ENCODE data around the gene CMC2.

The CMC2 gene

DNA sequence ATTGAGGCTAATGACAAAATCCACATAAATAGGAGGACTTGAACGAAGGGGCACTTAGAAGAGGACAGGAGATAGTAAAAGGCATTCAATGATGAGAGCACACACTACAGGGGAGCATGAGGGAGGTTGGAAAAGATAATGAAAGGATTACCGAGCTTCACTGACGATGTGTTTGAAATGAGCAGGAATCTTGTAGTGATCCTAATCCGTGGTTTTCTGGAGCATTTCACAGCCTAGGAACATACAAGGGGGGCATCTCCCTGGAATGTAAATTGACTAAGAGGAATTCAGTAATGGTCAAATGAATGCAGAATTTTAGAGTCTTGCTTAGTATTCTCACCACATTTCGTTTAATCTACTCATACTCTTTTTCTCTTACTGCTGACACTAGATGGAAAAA is 34.2 kb upstream of the CMC2 start:
- Histone ChIP-seq H3K79me2 (peaks cover 20% of the 10 kb centered on the region), H3K27me3 (ENCODE audit: control insufficient read depth, insufficient read depth, low read length) (no peaks in the 10 kb centered on the region), H3K4me1 (peaks cover 3% of the 10 kb centered on the region), H3K4me3 (ENCODE audit: low read depth, low read length) (no peak overlapping the region), H3K4me2 (ENCODE audit: low read length) (no peak overlapping the region), H3K27ac (no peak overlapping the region), H3K36me3 (ENCODE audit: control insufficient read depth, insufficient read depth, low read length) (no peaks in the 10 kb centered on the region), H3K9me3 (ENCODE audit: control insufficient read depth, low read length) (no peaks in the 10 kb centered on the region), H3K9ac (no peak overlapping the region), H2AFZ (no peak overlapping the region)
- TF ChIP-seq CTCF (IDR thresholded peaks at IDR 0.05) = no peak

DNA sequence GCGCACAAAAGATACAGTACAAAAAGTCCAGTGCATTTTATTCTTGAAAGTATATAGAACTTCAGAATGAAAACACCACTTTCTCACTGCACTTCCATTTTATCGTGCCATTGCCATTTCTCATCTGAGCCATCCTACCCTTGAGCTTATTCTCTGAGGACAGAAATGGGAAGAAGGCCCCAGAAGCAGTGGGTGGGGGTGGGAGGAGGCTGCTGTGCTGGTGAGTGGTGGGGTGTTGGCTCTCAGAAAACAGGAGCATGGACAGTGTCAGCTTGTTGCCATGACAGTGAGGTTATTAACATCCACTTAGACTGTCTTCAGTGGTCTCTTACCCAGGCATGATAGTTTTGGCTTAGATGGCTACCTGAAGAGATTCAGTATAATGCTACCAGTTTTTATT is 33.4 kb upstream of the CMC2 start:
- Histone ChIP-seq H3K27me3 (ENCODE audit: control insufficient read depth, insufficient read depth, low read length) (no peaks in the 10 kb centered on the region), H3K9ac (no peak overlapping the region), H3K79me2 (peaks cover 20% of the 10 kb centered on the region), H3K9me3 (ENCODE audit: control insufficient read depth, low read length) (no peaks in the 10 kb centered on the region), H3K4me1 (peaks cover 4% of the 10 kb centered on the region), H2AFZ (no peak overlapping the region), H3K27ac (no peak overlapping the region), H3K4me3 (ENCODE audit: low read depth, low read length) (no peak overlapping the region), H3K4me2 (ENCODE audit: low read length) (no peak overlapping the region), H3K36me3 (ENCODE audit: control insufficient read depth, insufficient read depth, low read length) (no peaks in the 10 kb centered on the region)
- TF ChIP-seq CTCF (IDR thresholded peaks at IDR 0.05) = no peak

DNA sequence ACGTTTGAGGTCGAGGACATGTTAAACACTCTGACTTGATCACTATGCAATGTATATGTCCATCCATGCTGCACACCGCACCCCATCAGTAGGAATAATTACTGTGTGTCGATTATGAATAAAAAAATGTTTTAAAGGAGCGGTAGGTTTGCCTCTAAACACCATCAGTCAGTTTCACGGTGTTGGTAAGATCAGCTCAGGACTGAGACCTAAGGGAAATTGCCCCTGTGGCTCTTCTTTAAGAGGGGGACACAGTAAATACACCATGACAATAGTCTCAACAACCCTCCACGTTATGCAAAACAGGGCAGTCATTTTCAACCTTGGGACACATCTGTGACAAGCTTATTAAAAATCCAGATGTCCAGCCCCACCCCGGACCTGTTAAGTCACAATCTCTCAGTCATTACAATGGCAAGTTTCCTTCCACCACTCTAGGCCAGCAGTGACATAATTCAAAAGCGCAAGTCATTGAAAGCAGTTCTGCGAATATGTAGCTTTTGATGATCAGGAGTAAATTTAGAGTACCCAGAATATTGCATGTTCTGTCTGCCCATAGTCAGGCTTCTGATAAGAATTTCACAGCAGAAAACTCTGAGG is 30.2 kb upstream of the CMC2 start:
- Histone ChIP-seq H3K4me1 (peaks cover 5% of the 10 kb centered on the region), H3K9me3 (ENCODE audit: control insufficient read depth, low read length) (no peaks in the 10 kb centered on the region), H3K36me3 (ENCODE audit: control insufficient read depth, insufficient read depth, low read length) (no peaks in the 10 kb centered on the region), H3K27me3 (ENCODE audit: control insufficient read depth, insufficient read depth, low read length) (no peaks in the 10 kb centered on the region), H3K79me2 (peaks cover 20% of the 10 kb centered on the region), H3K27ac (no peak overlapping the region), H3K4me3 (ENCODE audit: low read depth, low read length) (peak overlapping the region; percentile 64), H3K4me2 (ENCODE audit: low read length) (peak overlapping the region; percentile 85), H2AFZ (no peak overlapping the region), H3K9ac (no peak overlapping the region)
- TF ChIP-seq CTCF (IDR thresholded peaks at IDR 0.05) = no peak

DNA sequence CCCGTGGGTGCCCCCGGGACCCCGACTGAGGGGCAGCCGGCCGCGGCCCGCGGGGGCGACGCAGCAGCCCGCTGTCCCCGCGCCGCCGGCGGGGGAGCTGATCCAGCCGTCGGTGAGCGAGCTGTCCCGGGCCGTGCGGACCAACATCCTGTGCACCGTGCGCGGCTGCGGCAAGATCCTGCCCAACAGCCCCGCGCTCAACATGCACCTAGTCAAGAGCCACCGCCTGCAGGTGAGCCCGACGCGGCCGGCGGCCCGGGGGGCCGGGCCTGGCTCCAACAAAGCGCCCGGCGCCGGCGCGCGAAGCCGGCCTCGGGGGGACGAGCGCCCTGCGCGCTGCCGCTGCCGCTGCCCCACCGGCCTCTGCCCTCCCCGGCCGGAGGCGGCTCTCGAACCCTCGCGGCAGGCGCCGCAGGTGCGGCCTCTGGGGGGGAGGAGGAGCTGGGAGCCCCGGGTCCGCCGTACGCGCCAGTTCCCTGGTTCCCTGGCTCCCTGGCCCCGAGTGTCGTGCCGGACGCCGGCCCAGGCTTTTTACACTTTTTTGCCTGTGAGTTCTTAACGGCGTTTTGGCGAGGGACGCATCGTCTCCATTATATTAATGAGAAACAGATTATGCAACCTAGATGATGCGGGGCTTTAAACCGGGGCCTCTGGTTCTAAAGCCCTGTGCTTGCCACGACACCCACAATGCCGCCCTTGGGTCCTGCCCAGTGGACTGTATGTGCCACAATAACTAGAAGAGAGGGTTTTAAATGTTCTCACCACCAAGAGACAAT is 29.5 kb upstream of the CMC2 start:
- H2AFZ ChIP-seq = peak overlapping the region; percentile 74
- H3K4me1 ChIP-seq = peaks cover 5% of the 10 kb centered on the region
- no peaks in the 10 kb centered on the region for H3K9me3 ChIP-seq (ENCODE audit: control insufficient read depth, low read length)
- H3K36me3 ChIP-seq (ENCODE audit: control insufficient read depth, insufficient read depth, low read length) = no peaks in the 10 kb centered on the region
- H3K27ac ChIP-seq = no peak overlapping the region
- peaks cover 20% of the 10 kb centered on the region for H3K79me2 ChIP-seq
- H3K4me3 ChIP-seq (ENCODE audit: low read depth, low read length) = peak overlapping the region; percentile 64
- no peaks in the 10 kb centered on the region for H3K27me3 ChIP-seq (ENCODE audit: control insufficient read depth, insufficient read depth, low read length)
- peak overlapping the region; percentile 85 for H3K4me2 ChIP-seq (ENCODE audit: low read length)
- H3K9ac ChIP-seq = no peak overlapping the region
- no peak for TF ChIP-seq CTCF (IDR thresholded peaks at IDR 0.05)

Measured in parathyroid adenoma (tissue), 2 donors.